GM19324 (cell line): Measurements from ENCODE around the gene MAPKAP1.

Experiments used
- ATAC-seq: cut with Tn5 transposase; IDR thresholded peaks from one replicate; pipeline ENCODE4 v1.9.1; 2021; ENCODE audit warnings: mild to moderate bottlenecking, moderate library complexity; ENCODE audit not compliant: unreplicated experiment, low FRiP score

The MAPKAP1 gene

DNA sequence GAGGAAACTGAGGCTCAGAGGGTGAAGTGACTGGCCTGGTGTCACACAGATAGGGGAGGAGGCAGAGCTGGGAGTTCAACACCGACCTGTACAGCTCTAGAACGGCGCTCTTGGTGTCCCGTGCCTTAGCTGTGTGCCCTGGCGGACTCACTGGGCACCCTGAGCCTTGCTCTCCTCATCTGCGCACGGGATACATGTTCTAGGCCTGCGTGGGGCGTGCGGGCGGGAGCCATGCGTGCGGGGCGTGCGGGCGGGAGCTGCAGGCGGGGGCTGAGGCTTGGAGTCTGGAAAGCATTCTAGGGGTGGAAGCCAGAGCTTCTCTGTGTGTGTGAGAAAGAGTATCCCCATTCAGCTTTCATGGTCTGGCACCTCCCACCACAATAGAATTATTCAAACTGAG lies 280.1 kb downstream of the MAPKAP1 start:
- ATAC-seq: no peak

- no peak for ATAC-seq
These were observed 281.0 kb downstream of the MAPKAP1 start for GRCh38 chr9:125425901-125426515.

DNA sequence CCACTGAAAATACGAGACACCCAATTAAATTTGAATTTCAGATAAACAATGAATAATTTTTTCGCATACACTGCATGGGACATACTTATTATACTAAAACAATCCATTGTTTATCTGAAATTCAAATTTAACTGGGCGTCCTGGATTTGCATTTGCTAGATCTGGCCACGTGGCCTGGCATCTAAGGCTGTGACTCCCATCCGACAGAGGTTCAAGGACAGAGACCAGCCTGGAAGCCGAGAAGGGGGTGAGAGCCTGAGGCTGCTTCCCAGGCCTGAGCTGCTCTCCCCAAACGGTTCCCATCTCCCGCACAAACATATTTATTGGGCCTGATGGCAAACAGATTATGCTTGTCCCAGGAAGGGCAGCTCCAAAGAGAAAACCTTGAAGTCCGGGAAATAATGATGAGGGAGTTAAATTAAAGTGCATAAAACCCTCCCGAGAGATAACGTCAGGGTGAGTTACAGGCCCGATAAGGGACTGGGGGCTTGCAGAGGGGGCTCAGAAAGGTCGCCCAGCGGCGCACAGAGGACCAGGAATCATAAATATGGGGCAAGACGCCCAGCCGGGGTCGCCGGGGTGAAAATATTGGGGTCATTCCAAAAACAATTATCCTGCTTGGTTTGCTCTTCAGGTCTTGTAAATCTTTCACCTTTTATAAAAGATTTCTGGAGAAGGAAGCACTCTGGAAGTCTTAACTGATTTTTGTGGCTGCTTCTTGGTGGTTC lies 281.7 kb downstream of the MAPKAP1 start:
- no peak for ATAC-seq

GRCh38 chr9:125423964-125424363 lies 283.0 kb downstream of the MAPKAP1 start:
- ATAC-seq: no peak

- ATAC-seq: no peak
These were observed 284.2 kb downstream of the MAPKAP1 start for GRCh38 chr9:125422853-125423252.

DNA sequence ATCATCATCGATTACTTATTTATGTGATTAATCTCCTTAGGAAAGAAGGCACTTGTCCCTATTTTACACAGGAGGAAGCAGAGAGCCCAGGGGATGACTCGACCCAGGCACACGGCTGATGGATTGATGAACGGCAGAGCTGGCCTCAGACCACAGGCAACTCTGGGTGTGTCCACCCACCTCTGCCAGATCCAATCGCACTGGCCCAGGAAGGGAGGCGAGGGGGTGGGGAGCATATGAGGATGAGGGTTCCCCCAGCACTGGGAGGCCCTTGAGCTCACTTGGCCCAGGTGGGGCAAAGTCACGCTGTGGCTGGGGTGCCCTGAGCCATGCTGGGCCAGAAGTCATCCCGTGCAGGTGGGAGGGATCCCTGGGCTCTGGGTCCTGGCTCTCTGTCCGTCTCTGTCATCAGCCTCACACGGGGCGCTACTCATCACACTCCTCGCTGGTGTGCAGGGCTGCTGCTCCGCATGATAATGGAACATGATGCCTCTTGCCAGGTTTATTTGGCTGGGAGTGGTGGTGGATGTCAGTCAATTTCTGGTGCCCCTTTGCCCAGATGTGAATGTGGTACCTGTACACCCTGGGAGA lies 285.3 kb downstream of the MAPKAP1 start:
- no peak for ATAC-seq

GRCh38 chr9:125421166-125421565 lies 285.8 kb downstream of the MAPKAP1 start:
- ATAC-seq: no peak

- ATAC-seq: no peak
These were observed 288.6 kb downstream of the MAPKAP1 start for GRCh38 chr9:125418404-125418803.

DNA sequence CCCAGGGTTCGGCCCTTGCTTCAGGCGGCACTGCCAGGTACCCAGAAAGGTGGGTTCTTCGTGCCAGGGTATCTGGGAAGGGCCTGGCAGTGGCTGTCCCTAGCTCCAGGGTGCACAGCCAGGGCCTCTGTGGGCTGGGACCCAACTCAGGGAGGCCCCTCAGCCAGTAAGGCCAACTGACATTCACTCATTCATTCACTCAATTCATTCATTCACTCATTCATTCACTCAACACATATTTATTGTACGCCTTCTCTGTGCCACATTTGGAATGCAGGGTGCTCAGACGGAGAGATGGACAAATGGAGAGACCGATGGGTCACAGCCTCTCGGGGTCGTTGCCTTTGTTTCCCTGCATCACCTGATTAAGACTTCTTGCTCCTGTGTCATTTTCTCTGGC lies 290.5 kb downstream of the MAPKAP1 start:
- no peak for ATAC-seq

DNA sequence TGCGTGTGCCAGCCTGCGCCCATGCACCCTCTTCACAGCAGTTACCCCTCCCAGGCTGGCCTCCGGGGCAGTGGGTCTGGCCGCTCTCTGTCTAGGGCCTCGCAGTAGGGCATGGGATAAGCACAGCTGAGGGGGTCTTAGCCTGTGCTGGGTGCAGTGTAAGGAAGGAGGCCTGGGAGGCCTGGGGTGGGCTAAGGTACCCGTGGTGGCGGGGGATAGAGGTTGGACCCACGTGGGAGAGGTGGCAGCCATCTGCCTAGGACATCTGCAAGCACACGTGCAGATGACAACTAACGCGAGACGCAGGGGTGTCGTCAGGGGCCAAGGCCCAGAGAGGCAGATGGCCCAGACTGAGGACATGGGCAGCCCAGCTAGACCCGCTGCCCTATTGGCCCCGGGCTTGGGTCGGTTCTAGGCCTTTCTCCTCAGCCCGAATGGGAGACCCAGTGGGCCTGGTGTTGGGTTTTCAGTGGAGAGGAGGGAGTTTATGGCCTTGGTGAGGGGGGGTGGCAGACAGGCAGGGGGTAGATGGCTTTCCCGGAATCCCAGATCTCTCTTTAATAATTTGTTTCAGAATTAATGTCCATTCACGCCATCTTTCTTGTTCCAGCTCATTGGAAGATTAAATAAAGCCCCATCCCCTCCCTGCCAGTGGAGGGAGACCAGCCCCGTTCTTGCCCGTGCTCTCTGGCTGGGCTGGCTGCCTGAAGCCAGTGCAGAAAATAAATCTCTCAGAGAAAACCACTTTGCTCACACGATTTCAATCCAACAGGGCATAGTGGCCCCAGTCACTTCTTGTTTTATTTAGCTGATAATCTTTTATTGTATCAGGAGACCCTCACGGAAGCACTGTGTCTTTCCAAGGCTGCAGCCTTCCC lies 291.2 kb downstream of the MAPKAP1 start:
- ATAC-seq: no peak

GRCh38 chr9:125413579-125413978 lies 293.4 kb downstream of the MAPKAP1 start:
- no peak for ATAC-seq

DNA sequence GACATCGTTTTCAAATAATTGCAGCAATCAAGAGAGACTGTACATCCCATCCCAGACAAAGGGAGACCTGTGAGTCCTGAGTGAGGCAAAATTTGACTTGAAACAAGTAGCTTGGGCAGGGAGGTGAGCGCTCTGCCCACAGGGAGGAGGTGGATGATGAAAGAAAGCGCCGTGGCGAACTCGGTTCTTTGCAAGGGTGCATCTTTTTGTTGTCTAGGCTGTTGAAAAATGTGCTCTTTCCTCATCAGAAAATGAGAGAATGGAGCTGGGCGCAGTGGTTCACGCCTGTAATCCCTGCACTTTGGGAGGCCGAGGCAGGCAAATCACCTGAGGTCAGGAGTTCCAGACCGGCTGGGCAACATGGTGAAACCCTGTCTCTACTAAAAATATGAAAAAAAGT lies 294.8 kb downstream of the MAPKAP1 start:
- ATAC-seq: no peak

DNA sequence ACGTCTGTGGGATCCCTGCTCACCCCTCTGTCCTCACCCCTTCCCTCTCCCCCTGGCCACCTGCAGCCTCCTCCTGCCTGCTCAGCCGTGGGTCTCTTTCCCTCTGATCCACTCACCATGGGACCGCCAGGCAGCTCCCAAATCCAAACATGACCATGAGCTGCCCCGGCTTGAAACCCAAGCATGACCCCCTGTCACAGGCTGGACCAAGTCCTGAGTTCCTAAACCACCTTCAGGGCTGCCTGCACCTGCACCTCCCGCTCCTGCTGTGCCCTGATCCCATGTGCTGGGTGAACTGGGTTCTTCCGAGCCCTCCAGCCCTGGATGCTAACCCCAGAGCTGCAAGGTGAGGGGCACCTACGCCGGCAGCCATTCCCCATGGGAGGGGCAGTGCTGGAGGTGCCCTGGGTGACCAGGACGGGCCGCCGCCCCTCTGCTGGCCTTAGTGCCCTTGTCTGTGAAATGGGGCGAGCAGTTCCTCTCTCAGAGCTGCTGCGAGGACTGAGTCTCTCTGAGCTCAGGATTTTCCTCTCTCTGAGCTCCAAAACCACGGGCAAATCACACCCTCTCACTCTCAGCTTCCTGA lies 295.7 kb downstream of the MAPKAP1 start:
- ATAC-seq: no peak

DNA sequence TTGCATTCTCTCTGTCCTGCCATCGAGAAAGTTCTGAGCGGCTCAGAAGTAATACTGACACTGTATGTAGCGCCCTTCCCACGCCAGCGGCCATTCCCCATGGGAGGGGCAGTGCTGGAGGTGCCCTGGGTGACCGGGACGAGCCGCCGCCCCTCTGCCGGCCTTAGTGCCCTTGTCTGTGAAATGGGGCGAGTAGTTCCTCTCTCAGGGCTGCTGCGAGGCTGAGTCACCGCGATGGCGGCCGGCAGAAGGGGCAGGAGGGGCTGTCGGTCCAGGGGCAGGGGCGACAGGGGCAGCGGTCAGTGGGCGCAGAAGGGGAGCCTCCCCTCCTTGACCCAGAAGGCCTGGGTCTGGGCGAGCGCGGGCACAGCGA lies 296.5 kb downstream of the MAPKAP1 start:
- ATAC-seq: no peak

DNA sequence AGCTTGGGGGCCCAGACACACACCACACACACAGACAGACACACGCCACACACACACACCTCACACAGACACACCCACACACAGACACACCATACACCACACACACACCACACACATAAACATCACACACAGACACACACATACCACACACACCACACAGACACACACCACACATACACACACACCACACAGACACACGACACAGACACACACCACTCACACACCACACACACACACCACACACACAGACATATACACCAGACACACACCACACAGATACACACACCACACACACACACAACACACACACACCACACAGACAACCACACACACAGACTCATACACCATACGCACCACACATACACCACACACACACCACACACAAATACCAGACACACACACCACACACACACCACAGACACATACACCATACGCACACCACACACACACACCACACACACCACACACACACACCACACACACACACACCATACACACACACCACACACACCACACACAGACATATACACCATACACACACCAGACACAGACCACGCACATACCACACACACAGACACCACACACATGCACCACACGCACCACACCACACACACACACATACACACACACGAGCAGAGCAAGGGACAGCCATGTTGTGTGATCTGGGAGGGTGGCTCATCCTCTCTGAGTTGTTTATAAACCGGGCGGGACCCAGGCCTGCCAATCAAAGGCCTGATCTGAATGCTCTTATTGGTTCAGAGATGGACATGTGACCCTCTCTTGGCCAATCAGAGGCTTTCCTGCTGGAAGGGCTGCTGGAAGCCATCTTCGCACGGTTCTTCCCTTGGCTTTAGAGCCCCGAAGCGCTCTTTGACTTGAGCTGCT lies 297.1 kb downstream of the MAPKAP1 start:
- no peak for ATAC-seq

- no peak for ATAC-seq
These were observed 297.8 kb downstream of the MAPKAP1 start for GRCh38 chr9:125409217-125409636.

- no peak for ATAC-seq
These were observed 298.8 kb downstream of the MAPKAP1 start for GRCh38 chr9:125407974-125408900.

DNA sequence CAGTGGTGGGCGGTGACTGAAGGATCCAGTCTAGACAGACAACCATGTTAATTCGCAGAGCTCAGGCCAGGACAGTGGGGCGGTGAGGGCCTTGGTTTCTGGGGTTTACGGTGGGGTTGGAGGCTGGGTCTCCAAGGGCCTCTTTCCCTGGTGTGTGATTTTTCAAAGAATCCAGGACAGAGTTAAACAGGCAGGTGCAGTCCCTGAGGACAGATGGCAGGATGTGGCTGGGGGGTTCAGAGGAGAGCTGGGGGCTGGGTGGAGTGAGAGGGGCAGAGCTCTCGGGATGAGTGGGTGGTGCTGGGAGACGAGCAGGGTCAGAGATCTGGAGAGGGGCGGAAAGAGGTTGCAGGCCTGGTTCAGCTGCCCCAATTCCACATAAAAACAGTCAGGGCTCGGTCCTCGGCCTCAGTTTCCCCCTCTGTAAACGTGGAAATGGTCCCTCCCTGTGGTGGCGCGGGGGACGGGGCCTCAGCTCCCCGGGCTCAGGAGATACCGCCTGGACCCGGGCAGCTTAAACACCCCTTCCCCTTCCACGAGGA lies 299.5 kb downstream of the MAPKAP1 start:
- ATAC-seq: no peak

DNA sequence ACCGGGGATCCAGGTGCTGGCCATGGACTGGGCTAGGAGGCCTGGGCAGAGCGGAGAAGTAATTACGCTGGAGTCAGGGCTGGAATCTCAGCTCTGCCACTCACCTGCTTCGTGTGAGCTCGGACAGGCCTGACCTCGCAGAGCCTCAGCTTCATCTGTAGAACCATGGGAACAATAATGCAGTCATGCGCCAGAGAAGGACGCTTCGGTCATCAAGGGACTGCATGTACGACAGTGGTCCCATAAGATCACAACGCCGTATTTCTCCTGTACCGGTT lies 300.3 kb downstream of the MAPKAP1 start:
- no peak for ATAC-seq
